LNCAP (cell line): ENCODE measurements around the gene SMIM35.

Experiments
- CTCF ChIP-seq: fragments of 450-650 bp; IDR thresholded peaks from 2 replicates; pipeline ENCODE4 v1.5.1; 2017; ENCODE audit warnings: mild to moderate bottlenecking

The SMIM35 gene

GRCh38 chr11:118084247-118084646 lies 2.5 kb downstream of the SMIM35 start:
- TF ChIP-seq CTCF: no peak

GRCh38 chr11:118082880-118083552 lies 3.7 kb downstream of the SMIM35 start:
- no peak for TF ChIP-seq CTCF

- no peak for TF ChIP-seq CTCF
Observed at GRCh38 chr11:118081241-118081958, 5.4 kb downstream of the SMIM35 start.

- TF ChIP-seq CTCF: no peak
Observed at GRCh38 chr11:118080296-118080695, 6.5 kb downstream of the SMIM35 start.

GRCh38 chr11:118079491-118079890 lies 7.3 kb downstream of the SMIM35 start:
- TF ChIP-seq CTCF: no peak

GRCh38 chr11:118078911-118079411 lies 7.8 kb downstream of the SMIM35 start:
- no peak for TF ChIP-seq CTCF

- no peak for TF ChIP-seq CTCF
Observed at GRCh38 chr11:118076754-118077281, 9.9 kb downstream of the SMIM35 start, which contains the start of gene TMPRSS4. Gene TMPRSS4 (plus strand): TSS chr11:118077078. CDS start chr11:118077303, 225 bp downstream.
